ENCODE measurements around the gene CCDC141.

- no peak for TF ChIP-seq YY1 (IDR thresholded peaks at IDR 0.05; ENCODE audit: insufficient read depth, insufficient read length)
- no peak for TF ChIP-seq SUZ12 (IDR thresholded peaks at IDR 0.05; ENCODE audit: extremely low read depth, insufficient read depth, insufficient read length)
Measured at GRCh38 chr2:178845566-178846457, 204.1 kb downstream of the CCDC141 start.

Measured in NT2/D1 (cell line).